ENCODE results near the gene SGMS2.

The SGMS2 gene

GRCh38 chr4:107824350-107825071 lies at the start of gene SGMS2:
SGMS2 (plus strand) TSS chr4:107824932; CDS start chr4:107895554, 70,622 bp downstream.
- peak; percentile 6 for DNase-seq (ENCODE audit: low read depth, low spot score)

- DNase-seq (ENCODE audit: low read depth, low spot score): no peak
These were observed 46.8 kb upstream of the SGMS2 start for GRCh38 chr4:107777890-107778289.

GRCh38 chr4:107778784-107779530 lies 45.8 kb upstream of the SGMS2 start:
- no peak for DNase-seq (ENCODE audit: low read depth, low spot score)

- DNase-seq (ENCODE audit: low read depth, low spot score): no peak
These were observed 44.1 kb upstream of the SGMS2 start for GRCh38 chr4:107780665-107781064.

- DNase-seq (ENCODE audit: low read depth, low spot score): no peak
These were observed 32.8 kb upstream of the SGMS2 start for GRCh38 chr4:107791902-107792301.

GRCh38 chr4:107792711-107793110 lies 32.0 kb upstream of the SGMS2 start:
- DNase-seq (ENCODE audit: low read depth, low spot score): no peak

GRCh38 chr4:107793996-107794395 lies 30.7 kb upstream of the SGMS2 start:
- no peak for DNase-seq (ENCODE audit: low read depth, low spot score)

- DNase-seq (ENCODE audit: low read depth, low spot score): no peak
These were observed 24.9 kb upstream of the SGMS2 start for GRCh38 chr4:107799669-107800450.

GRCh38 chr4:107800706-107801105 lies 24.0 kb upstream of the SGMS2 start:
- DNase-seq (ENCODE audit: low read depth, low spot score): no peak

GRCh38 chr4:107801766-107802211 lies 22.9 kb upstream of the SGMS2 start:
- DNase-seq (ENCODE audit: low read depth, low spot score): no peak

- DNase-seq (ENCODE audit: low read depth, low spot score): no peak
These were observed 19.8 kb upstream of the SGMS2 start for GRCh38 chr4:107804956-107805355.

- no peak for DNase-seq (ENCODE audit: low read depth, low spot score)
These were observed 18.5 kb upstream of the SGMS2 start for GRCh38 chr4:107806196-107806595.

GRCh38 chr4:107808572-107808971 lies 16.2 kb upstream of the SGMS2 start:
- DNase-seq (ENCODE audit: low read depth, low spot score): no peak

- no peak for DNase-seq (ENCODE audit: low read depth, low spot score)
These were observed 15.5 kb upstream of the SGMS2 start for GRCh38 chr4:107809210-107809609.

- no peak for DNase-seq (ENCODE audit: low read depth, low spot score)
These were observed 10.0 kb upstream of the SGMS2 start for GRCh38 chr4:107814758-107815157.

- no peak for DNase-seq (ENCODE audit: low read depth, low spot score)
These were observed 9.6 kb upstream of the SGMS2 start for GRCh38 chr4:107815158-107815557.

- no peak for DNase-seq (ENCODE audit: low read depth, low spot score)
These were observed 6.3 kb upstream of the SGMS2 start for GRCh38 chr4:107818301-107818910.

GRCh38 chr4:107823870-107824349 lies 822 bp upstream of the SGMS2 start:
- DNase-seq (ENCODE audit: low read depth, low spot score): no peak

GRCh38 chr4:107825072-107825824 lies 516 bp downstream of the SGMS2 start:
- DNase-seq (ENCODE audit: low read depth, low spot score): no peak

- DNase-seq (ENCODE audit: low read depth, low spot score): no peak
These were observed 1.8 kb downstream of the SGMS2 start for GRCh38 chr4:107826421-107826980.
